C4-2B (cell line): ENCODE results near the gene PTOV1.

Source experiments
- H3K27ac ChIP-seq: fragments of 450-650 bp; 2 replicates; pipeline ENCODE4 v1.5.1; 2017
- ZFX ChIP-seq: fragments of 450-650 bp; IDR thresholded peaks from 2 replicates; pipeline ENCODE4 v1.6.1; 2017
- TF ChIP-seq, protein P1 (sequence below): fragments of 450-650 bp; conservative IDR thresholded peaks from 2 replicates; pipeline ENCODE4 v1.5.1; 2017; ENCODE audit warnings: mild to moderate bottlenecking

The PTOV1 gene

DNA sequence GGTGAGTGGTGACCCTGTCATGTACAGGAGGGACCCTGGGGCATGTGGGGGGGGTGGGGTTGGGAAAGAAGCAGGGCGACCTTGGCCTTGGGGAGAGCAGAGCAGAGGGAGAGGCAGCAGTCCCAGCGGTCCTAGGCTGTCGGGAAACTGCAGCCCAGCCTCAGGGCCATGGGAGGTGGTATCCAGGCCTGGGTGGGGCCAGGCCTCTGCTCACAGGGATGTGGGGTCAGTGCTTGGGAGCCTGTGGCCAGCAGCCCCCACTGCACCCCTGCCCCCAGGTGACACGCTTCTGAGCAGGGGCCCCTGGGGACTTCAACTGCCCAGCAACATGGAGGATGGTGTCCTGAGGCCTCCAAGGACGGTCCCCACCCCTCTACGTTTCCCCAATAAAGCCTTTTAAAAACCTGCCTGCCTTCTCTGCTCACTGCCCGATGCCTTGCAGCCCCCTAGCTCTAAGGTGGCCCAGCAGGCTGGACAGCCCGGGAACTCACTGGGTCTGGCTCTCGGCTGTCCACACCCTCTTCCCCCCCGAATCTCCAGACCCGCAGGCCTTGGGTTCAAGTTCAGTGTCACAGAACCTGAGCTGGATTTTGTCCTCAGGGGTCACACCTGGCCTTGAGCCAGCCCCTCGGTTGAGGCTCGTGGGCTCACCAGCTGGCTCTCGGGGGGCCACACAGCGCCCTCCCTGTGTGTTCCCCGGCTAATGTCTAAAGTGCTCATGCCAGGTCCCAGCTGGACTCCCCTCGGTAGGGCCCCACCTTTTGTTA, 9.6 kb downstream of the PTOV1 start:
- peak overlapping the region; percentile 81 for H3K27ac ChIP-seq
- no peak for TF ChIP-seq ZFX
- TF ChIP-seq, protein P1, sequence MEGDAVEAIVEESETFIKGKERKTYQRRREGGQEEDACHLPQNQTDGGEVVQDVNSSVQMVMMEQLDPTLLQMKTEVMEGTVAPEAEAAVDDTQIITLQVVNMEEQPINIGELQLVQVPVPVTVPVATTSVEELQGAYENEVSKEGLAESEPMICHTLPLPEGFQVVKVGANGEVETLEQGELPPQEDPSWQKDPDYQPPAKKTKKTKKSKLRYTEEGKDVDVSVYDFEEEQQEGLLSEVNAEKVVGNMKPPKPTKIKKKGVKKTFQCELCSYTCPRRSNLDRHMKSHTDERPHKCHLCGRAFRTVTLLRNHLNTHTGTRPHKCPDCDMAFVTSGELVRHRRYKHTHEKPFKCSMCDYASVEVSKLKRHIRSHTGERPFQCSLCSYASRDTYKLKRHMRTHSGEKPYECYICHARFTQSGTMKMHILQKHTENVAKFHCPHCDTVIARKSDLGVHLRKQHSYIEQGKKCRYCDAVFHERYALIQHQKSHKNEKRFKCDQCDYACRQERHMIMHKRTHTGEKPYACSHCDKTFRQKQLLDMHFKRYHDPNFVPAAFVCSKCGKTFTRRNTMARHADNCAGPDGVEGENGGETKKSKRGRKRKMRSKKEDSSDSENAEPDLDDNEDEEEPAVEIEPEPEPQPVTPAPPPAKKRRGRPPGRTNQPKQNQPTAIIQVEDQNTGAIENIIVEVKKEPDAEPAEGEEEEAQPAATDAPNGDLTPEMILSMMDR: no peak

DNA sequence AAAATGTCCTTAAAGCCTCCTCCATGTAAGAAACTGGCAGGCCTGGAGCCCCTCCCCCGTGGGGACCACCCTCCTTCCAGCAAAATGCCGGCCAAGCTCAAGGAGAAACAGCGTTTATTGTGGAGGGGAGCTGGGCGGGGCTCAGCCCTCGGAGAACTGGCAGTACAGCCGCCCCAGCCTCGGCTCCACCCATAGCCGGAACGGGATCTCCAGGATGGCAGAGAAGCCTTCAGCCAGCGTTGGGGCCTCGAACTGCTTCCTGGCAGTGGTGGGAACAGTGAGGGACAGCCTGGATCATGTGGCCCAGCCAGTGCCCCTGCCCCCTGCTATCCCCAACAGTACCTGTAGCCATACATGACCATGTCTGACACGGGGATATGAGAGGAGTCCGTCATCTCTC, 10.1 kb downstream of the PTOV1 start:
- TF ChIP-seq ZFX: no peak
- TF ChIP-seq, protein P1: no peak
- peak overlapping the region; percentile 81 for H3K27ac ChIP-seq

DNA sequence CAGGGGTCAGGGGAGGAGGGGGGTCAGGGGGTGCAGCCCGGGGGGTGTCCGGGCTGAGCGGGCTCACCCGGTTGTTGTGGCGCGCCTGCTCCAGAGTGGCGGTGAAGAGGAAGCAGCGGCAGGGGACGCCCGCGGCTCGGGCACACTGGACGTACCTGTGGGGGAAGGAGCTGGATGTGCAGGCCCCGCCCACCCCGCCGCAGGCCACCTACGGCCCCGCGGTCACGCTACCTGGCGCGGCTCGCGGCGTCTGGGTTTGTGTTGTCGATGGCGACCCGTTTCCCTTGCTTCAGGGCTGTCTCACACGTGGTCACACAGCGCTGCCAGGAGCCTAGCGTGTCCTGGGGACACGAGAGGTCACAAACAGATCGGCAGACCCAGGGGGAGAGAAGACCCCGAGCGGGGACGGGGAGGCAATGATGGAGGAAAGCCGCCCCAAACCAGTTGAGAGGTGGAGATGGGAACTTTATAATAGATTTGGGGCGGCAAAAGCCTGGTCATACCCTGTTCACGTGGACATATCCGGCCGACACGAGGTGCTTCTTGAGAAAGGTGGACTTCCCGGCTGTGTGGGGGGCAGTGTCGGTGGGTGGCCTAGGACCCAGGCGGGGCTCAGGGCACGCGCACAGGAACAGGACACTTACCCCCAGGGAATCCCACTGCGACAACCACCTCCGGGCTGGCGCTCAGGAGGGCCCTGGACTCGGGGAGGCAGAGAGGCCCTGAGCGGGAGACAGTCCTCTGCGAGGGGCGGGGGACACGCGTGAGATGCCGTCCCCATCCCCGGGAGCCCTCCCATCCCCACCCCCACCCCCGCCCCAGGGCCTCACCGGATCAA, 10.8 kb downstream of the PTOV1 start:
- no peak for TF ChIP-seq ZFX
- TF ChIP-seq, protein P1: no peak; the same call in 1 of the 2 replicates
- H3K27ac ChIP-seq: peak overlapping the region; percentile 81

DNA sequence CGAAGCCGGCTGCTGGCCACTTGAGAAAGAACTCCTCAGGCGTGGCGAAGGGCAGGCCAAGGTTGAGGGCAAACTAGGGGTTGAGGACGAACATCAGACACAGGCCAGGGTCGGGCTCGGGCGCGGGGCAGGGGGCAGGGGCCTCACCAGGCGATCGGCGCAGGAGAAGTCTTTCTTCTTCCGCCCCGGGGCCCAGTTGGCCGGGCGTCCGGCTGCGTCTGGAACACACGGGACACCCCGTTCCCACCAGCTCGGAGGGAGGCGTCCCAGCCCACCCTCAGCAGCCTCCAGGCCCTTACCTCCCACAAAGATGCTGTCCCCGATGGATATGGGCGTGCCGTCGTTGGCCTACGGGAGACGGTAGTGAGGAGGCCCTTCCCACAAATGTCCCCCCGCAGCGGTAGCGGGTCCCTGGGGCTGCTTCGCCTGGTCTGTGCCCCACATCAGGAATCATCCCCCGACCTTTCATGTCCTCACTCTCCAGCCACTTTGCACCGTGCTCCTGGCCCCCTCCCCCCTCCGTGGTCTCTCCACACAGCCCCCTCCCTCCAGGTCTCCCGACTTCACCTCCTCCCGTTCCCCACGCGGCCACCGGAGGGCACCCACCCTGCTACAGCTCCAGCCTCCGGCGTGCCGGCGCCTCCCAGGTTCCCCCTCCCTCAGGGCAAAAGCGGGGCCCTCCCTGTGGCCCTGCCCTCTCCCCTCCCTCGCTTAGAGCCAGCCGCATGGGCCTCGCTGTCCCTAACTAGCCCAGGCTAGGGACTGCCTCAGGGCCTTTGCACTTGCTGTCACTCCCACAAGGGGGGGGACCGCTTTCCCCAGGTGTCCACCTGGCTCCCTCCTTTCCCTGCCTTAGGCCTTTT, 11.7 kb downstream of the PTOV1 start:
- peak overlapping the region; percentile 81 for H3K27ac ChIP-seq

DNA sequence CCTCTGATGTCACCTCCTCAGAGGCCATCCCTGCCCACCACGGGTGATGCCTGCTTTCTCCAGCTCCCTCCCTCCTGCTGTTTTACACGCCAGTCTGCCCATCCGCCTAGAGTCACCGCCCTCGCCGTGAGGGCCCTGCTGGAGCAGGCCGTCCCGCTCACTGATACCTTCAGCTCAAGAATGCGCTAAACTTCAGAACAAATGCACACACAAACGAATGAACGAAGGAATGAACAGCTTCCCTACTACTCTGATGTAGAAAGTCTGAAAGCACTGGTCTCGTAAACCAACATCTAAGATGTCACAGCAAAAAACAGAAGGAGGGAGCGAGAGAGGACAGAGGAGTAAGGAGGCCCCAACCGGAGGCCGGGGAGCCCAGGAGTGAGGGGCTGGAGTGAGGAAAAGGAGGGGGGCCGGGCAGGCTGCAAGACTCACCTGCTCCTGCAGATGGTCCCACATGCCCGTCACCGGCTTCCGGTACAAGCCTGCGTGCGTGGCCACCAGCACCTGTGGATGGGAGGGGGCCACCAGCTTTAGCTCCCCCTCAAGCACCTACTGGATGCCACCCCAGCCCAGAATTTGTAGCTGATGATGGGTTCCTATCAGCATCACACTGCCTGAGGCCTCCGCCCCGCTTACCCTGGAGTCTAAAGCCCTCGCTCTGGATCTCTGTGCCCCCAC, 12.4 kb downstream of the PTOV1 start:
- H3K27ac ChIP-seq: no peak overlapping the region

More for the DNA sequence above, 11.7 kb downstream of the PTOV1 start:
- TF ChIP-seq, protein P1: no peak; the same call in 1 of the 2 replicates
- no peak for TF ChIP-seq ZFX

DNA sequence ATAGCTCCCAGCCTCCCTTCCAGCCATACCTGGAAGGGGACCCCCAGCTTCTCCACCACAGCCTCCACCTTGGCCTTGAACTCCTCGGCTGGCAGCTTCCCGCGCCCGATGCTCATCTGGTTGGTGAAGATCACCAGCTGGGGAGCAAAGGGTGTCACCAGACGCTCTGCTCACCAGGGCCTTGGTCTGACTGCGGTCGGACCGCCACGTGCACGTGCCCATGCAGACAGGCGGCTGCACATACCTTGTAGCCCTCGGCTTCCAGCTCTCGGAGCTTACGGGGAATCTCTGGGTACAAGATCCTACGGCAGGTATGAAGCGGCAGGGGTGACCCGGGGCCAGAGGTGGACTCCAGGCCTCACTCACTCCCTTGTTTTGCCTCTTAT, 13.0 kb downstream of the PTOV1 start:
- TF ChIP-seq ZFX: no peak
- TF ChIP-seq, protein P1: no peak
- no peak overlapping the region for H3K27ac ChIP-seq

More for the DNA sequence above, 12.4 kb downstream of the PTOV1 start:
- TF ChIP-seq ZFX: no peak
- TF ChIP-seq, protein P1: no peak
